Right renal pelvis (tissue), 4 donors: ENCODE data around the gene TAPT1. TPM values are rescaled to one million over a fixed set of nuclear protein-coding genes. Genes with fewer than 3 reads are reported as not detected.
"Not testable (repeated sequence)": the region's sequence is repeated elsewhere in the genome, so short reads cannot be mapped to it uniquely, and the experiment has no call there.

ENCODE experiments used
- DNase-seq, 4 donors: peaks; one replicate each; pipeline ENCODE4 v3.0.0-alpha.2; 2013; ENCODE audit warnings: low read depth in 4 of 4, low spot score in 3 of 4, missing footprints in 1 of 4
- polyA plus RNA-seq, 4 donors: library from polyadenylated mRNA; unstranded; fragments of 120-200 nt; gene quantifications; one replicate each; pipeline ENCODE4 v1.2.1, GENCODE V29; 2013; ENCODE audit not compliant: insufficient read length in 4 of 4

The TAPT1 gene
- polyA plus RNA-seq, 4 donors = 33.7 to 42.6 (median 40.3) TPM

DNA sequence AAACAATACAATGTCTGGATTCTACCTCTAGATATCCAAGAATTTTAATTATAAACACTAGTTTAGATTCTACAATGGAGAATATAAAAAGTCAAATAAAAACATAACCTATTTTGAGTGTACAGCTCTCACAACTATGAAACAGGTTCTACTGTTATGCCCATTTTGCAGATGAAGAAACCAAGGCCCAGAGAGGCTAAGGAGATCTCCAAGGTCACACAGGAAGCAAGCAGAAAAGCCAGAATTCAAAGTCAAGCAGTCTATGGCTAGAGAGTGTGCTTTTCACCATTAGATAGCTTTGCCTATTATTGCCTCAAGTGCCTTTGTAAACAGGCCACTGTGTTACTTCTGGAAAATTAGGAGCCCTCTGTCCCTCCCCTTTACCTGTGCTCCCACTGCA, 7.3 kb downstream of the TAPT1 start:
- no peak for DNase-seq

DNA sequence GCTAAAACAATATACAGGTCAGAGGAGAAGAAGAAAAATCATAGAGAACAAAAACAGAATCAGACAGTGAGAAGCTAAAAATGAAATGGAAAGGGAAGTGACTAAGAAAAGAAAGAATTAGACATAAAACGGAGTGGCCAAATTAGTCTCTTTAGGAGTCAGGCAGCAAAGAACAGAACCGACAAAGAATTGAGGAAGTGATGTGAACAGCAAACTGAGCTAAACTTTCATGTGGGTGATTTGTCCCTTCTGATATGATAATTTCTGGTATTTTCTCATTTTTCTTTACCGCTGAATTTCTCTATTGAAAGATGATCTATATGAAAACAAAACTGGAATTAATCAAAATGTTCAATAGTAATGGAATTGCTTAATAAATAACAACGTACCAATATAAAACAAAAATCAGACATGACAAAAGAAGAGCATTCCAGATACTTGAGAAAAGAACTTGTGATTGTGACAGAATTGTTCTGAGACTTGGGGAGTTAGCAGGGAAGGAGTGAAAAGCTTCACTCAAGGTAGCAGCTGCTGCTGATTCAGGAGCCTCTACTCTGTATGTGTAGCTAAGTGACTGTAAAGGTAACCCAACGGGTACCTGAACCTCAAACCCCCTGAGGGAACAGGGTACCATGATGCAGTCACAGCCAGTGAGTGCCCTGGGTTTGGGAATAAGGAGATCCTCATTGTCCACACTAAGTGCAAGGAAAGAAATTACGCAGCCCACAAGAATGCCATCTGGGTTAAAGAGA, 8.8 kb downstream of the TAPT1 start:
- no peak for DNase-seq

DNA sequence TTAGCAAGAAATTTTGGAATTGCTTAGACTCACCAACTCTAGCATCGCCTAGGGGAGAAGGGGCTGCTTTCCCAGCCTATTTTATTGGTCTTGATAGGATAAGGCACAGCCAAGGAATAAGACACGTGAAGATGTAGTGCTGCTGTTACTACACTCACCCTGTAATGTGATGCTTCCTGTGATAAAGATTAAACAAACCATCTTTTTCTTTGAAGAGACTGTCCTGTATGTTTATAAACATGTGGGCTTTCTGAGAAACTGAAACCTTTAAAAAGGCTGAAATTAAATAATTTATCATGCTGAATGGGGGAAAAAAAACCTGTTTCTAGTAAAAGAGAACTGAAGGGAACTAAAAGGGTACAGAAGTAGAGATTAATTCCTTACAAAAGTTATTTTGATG, 13.2 kb downstream of the TAPT1 start:
- DNase-seq = no peak

DNA sequence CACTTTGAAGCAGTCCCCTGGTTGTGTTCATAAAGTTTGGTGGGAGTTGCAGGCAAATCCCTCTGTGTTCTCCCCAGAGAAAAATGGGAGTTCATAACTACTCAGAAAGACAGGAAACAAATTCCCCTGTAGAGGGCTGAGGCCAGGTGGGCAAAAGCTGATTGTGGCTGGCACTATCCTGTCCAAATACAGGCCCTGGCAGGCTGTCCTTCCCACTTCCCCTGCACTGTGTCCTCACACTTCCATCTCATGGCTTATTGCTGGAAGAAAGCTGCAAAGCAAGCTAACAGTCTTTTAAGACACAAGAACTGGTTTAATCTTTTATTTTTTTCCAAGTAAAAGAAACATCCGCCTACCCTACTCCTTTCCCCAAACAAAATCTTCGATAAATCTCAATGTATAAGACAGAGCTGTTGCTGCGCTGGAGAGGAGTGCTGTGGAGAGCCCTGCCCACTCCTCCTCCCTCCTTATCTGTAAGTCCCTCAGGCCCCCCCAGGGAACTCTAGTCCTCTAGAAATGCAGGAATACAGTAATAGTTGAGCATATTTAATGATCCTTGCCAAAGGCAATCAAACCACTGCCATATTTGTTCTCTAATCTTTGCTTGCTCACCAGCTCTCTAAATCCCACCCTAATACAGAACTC, 14.0 kb downstream of the TAPT1 start:
- no peak for DNase-seq

DNA sequence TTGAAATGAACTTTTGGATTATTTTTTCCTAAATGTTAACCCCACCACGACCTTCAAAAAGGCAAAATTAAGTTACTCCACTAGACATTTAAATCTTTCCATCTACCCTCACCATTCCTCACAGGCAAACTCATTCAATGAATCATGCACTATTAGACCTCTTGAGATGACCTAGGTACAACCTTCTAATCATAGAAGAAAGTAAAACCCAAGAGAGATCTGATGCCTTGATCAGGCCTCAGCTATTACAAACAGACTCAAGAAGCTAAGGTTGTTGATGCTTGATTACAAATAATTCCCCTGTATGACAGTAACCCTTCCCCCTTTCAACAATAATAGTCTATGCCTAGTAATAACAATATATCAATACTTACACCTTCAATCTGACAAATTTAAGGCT, 18.9 kb downstream of the TAPT1 start:
- DNase-seq = no peak

DNA sequence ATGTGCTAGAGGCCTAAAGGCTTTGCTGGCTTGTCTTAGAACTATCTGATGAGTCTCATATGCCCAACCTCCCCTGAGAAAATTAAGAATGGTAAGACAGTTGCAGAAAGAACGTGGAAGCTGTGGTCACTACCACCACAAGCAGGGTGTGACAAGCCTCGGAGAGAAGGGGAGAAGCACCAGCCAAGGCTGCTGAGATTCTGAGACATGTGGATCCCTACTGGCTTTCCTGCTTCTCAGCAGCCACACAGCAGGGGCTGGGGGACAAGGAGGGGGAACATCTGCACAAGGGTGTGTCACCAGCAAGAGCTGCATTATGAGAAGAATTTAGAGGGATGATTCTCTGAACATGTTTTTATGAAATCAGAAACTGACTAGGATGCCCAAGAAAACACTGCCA, 19.4 kb downstream of the TAPT1 start:
- DNase-seq = no peak

DNA sequence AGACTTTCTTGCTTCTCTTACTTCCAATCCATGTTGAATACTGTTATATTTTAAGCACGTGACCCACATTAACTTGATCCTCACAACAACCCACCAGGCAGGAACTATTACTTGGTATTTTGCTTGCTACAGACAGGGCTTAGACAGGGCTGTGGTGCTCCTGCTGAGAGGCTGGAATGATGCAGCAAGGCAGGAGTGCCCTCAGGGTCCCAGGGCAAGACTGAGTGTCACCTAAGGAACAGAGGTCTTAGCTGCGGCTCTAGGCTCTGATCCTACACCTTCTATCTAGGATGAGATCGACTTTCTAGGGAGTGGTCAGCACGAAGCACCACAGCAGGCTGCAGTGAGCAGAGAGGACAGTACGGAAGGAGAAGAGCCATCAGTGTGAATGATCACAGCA, 20.0 kb downstream of the TAPT1 start:
- DNase-seq = no peak

DNA sequence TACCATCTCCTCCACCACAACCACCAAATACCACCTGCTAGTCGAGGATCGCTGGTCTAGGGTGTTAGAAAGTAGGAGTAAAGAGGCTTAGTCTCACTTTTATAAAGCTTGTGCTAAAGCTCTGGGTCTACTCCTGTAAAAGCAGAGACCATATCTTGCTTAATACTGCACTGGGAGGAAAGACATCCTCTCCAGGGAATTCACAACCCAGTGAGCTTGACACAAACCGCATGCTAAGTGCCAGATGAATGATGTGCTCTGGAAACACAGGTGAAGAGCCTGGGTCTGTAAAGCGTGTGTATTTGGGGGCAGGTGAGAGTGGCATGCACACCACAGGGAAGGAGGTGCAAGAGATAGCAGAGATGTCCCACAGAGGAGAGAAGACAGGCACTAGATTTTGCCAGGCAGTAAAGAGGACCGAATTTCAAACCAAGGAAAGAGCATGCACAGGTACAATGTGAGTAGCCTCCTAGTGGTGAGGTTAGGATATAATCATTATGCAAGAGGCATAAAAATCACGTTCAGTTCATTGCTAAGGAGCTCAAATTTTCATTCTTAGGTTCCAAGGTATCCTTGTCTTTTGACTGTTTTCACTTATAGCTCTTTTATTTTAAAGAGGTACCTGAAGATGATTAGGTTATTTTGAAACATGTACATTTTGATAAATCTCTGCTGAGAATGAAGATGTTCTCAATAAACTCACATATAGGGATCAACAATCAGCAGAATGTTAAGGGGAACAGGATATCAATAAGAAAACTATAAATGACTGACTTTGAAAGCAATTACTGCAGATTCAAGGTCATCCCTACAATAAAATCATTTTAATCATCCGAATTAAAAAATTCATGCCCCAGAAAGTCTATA, 20.7 kb downstream of the TAPT1 start:
- no peak for DNase-seq

DNA sequence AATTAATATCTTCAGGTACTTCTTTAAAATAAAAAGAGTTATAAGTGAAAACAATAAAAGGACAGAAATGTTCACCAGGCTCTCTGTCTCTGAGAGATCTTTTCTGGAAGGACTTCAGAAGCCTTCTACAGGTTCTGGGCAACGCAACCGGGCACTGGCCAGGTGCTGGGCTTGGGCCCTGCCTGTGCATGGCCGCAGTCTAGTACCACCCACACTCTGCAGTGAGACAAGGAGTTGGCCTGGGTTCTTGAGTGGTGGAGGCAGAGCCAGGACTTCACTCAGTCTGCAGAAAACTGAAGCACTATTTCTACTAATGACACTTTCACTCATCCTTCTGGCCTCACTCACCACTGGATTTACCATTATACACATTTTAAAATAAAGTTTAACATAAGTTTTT, 21.8 kb downstream of the TAPT1 start:
- no peak for DNase-seq

DNA sequence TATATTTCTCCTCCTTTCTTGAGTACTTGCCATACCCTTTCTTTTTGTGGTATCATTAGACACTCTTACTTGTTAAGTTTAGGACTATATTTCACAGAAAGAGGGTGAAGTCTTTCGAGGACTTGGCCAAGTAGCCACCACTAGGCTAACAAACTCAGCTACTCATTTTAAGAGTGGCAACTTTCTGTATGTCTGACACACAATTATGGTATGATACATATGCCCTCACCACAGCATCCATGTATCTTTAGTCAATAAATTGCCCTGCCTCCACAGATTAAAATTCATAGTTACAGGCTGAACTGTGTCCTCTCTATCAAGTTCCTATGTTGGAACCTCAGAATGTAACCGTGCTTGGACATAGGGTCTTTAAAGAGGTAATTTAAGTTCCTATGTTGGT, 23.2 kb downstream of the TAPT1 start:
- no peak for DNase-seq

DNA sequence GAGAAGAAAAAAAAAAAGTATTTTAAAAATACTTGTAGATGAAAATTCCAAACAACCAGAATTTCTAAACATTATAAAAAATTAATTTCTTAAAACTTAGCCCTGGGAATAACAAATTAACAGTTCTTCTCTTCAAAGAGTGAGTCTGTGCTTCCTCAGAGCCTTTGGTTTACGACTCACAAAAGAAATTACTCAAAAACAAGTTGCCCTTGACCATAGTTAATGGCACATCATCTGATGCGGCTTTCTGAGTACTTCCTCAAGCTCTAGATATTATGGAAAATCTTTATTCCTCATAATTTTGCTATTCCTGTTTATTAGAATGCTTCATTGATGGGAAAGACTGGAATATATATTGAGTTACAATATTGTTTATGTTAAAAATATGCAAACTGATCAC, 23.7 kb downstream of the TAPT1 start:
- no peak for DNase-seq

DNA sequence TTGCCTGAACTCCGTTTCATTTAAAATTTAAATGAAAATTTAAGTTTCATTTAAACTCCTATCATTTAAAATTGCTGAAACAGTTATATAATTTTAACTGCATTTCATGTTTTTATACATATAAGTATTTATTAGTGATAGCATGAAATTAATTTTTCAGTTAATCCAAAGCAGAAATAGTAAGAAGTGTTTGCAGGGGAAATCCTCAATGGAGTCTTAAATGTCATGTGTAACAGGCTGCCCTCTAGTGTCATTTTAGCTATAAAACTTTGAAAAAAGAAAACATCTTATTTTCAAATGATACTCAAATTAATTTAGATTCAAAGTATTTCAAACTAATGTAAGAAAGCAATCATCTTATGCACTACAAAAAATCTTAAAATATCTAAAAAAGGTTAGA, 27.2 kb downstream of the TAPT1 start:
- no peak for DNase-seq

DNA sequence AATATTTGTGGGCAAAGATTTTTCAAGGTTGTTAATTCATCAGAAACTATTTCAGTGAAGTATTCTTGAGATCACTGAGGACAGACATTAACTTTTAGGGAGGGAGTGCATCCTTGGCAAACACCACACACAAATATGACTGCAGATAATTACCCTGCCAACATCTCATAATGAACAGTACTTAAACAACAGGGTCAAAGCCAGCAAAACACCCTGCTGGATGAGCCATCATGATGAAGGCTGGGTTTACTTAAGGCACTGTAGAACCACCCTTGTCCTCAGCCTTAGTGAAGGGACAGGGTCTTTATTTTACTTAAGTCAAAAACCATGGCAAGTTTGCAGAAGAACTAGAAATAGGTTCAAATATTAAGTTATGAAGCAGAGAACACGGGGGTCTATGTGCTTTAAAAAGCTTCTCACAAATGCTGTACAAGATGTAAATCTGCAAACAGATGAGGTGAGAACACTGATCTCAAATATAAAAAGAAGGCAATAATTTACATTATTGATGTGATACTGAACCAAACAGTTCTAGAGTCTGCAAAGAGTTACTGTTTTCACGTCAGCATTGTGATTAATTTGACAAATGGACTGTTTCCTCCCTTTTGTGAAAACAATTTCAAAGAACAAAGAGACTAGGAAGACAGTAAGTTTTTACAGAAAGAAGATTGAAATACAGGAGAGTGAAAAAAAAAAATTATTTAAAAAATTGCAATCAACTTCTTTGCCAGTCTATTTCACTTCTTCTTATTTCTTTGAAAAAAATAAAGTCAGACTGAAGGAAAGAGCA, 28.2 kb downstream of the TAPT1 start:
- DNase-seq = no peak

DNA sequence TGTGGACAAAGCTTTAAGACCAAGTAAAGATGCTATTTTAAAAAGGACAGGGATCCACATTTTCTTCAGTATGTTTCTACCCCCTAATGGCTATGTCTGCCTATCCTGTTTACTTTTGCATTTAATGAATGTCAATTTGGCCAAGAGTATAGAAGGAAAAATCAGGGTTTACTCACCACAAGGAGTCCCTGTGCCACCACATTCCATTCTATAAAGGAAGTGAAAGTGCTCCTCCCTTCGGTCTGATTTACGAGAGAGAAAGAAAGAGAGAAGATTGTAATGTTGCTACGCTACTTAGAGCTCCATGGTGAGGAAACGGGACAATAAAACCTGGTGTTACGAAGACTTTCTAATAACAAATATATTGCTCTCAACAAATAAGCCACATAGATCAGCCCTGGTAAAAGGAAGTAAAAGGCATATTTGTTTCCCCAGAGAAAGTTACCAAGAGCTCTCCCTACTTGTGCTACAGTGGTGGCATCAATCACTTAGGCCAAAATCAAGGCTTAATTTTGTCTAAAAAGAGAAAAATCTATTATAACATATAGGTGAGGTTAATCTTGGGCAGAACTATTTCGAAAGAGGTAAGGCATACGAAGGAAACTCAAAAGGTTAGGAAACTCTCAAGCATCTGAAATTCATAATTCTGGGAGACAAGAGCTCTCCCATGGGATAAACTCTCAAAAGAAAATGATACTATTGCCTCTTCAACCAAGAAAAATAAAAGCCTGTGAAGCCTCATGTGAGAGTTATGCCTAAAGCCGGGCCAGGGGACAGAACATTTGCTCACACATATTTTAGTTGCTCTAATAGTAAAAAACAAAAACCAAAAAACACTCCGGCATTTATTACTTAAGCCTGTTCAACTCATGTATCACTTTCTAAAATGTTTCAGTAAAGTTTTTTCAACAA, 29.5 kb downstream of the TAPT1 start:
- peak; percentile 23 to 59 (median 51) for DNase-seq

DNA sequence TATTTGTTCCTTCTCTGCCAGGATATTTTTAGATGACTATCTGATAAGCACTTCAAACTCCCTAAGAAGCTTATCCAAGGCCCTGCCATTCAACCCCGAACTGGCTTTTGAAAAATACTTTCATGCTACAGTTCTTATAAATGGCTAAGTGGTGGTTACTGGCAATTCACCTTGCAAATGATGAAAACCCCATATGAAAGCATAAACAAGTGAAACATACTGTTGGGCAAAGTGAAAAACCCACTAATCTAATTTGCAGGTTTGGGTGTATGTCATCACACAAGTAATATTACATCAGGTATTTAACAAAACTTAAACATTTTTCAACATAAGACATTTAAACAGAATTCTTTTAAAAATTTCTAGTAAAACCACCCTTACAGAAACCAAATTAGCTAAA, 31.1 kb downstream of the TAPT1 start:
- DNase-seq = no peak

DNA sequence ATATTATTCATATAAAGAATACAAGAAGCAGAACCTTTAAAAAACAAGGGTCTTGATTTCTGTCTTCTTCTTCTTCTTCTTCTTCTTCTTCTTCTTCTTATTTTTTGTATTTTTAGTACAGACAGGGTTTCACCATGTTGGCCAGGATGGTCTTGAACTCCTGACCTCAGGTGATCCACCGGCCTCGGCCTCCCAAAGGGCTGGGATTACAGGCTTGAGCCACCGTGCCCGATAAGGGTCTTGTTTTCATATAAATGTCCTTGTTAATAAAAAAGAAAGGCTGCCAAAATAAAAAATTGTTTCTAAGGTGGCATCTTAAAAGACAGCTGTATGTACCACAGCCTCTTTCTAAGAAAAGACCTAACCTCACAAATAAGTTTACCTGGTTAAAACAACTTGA, 31.5 kb downstream of the TAPT1 start:
- not testable (repeated sequence) for DNase-seq

DNA sequence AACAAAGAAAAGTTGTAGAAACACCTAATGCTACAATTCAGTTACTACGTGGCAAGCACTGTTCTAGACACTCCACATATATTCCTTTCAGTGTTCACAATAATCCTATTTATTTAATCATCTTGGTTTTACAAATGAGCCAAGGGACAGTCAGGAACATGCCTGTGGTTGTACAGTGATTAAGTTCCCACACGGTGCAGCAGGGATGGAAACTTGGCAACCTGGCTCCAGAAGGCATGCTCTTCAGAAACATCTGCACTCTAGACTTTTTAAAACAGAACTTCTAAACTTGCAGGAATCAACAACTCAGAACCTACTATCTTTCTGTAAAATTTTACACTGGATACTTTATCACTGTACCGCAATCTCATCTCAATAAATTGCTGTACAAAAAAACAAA, 32.1 kb downstream of the TAPT1 start:
- DNase-seq = no peak

DNA sequence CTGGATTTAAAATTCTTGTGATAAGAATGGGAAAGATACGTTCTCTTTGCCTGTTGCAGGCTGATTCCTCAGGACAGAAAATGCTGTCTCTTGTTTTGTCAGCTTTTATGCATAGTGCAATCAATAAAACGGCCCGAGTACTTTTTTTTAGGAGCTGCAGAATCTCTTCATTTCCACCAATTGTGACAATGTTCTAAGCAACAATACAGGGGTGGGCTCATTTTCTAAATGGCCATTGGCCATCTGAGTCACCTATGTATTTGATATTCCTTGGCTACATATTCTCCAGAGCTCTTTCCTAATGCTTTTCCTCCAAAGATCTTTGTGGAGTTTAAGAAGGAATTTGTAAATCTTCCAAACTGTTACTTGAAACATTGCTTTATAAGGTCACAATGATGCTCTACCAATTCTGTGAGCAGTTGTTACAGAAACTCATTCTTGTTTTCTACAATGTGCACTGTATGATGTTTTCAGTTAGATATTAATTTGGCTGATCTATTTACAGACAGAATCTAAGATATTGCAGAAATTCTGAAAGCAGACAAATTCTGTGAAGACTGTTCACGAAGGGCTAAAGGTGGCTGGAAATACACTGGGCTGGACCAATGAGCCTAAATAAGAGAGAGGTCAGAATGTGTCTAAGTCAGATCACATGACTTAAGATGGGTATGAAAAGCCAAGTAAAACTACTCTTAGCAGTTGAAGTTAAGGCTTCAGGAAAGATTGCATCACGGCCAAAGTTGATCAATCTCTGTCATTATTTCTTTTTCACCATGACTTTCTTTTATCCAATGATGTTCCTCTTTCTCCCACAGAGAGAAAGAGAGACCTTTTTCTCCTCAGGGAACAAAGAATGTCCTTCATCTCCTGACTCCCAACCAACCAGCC, 33.4 kb downstream of the TAPT1 start:
- no peak for DNase-seq

DNA sequence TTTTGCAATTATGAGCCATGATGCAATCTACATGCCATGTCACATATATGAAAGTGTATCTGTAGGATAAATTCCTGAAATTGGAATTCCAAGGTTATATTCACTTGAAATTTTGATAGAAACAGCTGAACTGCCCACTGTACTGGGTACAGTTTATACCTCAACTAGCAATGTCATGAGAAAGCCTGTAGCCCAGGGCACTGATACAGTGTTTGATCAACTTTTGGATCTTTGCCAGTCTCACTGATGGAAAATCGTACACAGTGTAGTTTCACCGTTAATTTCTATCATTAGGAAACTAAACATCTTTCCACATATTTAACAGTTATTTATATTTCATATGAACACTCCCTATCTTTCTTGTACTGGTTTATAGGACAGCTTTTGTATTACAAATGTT, 34.2 kb downstream of the TAPT1 start:
- no peak for DNase-seq
